GM11168 (cell line): ENCODE data around the gene WASHC4.
"Not testable (repeated sequence)": the region's sequence is repeated elsewhere in the genome, so short reads cannot be mapped to it uniquely, and the experiment has no call there.

Experiments used
- in situ Hi-C: fragments of 300-500 bp; cut with MboI; formaldehyde crosslinking; loops from one replicate; pipeline ENCODE4 v1.12.0; 2022; ENCODE audit warnings: low sequenced_read_pairs; ENCODE audit not compliant: unreplicated experiment

WASHC4 gene

DNA sequence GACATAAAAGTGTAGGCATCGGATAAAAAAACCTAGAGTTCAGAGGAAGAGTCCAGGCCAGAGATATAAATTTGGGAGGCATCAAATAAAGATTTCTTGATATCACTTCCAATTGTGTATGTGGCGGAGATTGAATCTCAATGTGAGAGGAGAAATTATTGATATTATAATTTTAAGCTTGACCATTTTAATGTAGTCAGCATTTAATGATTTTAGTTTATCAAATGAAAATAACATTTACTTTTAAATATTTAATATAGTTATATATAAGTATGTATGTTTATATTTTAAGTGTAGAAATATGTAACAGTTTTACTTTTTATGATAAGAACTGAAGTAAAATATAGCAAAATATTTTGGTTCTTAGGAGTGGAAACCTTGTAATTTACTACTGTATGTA is 48.7 kb downstream of the WASHC4 start:
- in situ Hi-C loops: no loop called here

DNA sequence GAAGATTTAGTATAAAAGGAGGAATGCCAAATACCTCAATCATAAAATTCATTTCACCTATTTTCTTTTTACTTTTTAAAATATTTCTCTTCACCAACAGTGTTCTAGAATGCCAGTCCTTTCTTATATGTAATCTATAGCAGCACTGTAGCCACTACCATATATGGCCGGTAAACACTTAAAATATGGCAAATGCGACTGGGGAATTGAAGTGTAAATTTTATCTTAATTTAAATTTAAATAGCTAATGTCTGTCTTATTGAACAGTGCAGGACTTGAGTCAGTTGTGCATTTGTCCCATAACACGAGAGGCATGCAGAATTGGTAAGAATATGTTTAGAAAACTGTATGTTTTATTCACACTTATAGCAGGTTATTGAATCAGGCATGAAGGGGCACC is 50.1 kb downstream of the WASHC4 start:
- in situ Hi-C loops: no loop called here

DNA sequence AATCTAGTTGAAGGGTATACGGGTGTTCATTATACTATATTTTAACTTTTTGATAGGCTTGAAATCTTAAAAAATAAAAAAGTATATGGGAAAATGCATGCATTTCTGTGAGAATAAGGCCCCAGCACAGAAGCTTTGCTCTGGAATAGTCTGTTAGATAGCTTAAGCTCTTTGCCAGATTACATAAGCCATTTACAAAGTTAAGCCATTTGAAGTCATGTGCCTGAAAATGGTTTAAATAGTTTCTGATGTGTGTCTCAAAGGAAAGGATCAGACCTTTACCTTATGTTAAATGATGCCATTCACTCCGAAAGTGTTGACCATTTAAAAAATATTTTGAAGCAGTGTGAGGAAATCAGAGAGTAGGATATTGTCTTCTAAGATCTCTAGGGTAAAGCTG is 51.3 kb downstream of the WASHC4 start:
- in situ Hi-C loops: no loop called here

DNA sequence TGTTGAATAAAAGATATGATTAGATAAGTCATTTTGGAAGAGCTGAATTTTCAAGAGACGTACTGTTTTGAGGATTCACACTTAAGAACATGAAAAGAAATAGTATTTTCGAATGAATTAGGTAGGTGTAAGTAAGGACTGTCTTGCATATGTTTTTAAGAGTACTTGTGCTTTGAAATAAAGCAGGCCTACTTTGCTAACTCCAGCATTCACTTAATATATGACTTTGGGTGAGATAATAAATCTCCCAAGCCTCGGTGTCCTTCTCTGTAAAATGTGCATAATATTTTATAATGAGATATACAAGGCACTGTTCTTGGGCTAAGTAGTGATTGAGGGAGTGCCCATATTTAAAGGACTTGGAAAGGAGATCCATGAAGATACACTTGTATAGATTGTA is 54.6 kb downstream of the WASHC4 start:
- in situ Hi-C loops: no loop called here

DNA sequence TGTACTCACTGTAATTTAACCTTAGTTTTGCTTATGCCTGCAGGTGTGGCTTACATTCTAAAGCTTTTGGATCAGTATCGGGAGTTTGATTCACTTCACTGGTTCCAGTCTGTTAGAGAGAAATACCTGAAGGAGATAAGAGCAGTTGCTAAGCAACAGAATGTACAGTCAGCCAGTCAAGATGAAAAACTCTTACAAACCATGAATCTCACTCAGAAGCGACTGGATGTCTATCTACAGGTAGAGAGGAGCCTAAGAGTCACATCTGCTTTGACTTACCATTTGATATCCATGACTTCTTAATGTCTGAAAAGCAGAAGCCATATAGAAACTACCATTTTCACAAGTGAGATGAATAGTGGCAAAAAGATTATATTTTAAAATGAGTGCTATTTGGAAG is 56.5 kb downstream of the WASHC4 start:
- in situ Hi-C loops: no loop called here

DNA sequence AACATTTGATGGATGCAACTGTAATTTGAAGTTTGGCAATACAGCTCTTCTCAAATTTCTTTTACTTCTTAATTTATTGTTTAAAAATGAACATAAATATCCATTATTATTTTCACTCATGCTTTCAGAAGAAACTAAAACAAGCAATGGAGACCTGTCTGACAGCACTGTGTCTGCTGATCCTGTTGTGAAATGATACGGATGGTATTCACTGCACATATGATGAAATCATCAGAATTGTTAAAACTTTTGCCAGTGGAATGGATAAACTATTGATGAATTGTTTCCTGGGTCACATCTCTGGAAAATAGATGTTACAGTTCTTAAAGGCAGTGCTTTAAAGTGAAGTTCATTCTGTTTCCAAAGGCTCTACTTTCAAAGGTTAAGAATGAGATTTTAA is 59.2 kb downstream of the WASHC4 start:
- in situ Hi-C loops: no loop called here

DNA sequence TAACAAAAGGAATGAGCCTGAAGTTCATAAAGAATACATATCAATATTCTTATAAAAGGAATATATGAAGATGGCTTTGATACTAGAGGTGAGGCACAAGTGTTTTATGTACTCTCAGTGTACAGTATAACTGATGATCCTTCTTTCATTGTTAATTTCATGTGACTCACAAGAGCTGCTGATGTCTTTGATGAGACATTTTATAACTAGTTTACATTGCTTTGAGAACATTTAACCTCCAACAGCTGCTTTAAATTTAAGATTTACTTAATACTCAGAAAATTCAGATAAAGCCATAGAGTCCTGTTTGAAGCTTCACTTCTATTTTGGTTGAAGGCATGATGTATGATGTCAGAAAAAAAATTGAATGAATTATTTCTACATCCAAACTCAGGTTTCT is 59.8 kb downstream of the WASHC4 start:
- in situ Hi-C loops: no loop called here

DNA sequence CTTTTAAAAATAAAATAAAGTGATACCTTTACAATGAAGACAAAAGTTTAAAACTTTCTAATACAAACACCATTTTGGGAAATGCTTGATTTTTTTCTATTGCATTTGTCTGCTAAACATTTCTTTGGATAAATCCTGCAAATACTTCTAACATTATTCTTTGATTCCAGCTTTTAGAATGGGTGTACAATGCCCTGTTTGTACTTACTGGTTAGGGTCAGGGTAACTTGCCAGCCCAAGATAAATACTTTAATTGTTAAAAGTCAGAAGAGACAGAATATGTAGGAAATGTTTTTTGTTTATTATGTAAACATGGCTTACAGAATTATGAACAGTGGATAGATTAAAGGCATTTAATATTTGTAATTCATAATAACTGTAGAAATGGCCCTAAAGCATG is 60.5 kb downstream of the WASHC4 start:
- in situ Hi-C loops: no loop called here

DNA sequence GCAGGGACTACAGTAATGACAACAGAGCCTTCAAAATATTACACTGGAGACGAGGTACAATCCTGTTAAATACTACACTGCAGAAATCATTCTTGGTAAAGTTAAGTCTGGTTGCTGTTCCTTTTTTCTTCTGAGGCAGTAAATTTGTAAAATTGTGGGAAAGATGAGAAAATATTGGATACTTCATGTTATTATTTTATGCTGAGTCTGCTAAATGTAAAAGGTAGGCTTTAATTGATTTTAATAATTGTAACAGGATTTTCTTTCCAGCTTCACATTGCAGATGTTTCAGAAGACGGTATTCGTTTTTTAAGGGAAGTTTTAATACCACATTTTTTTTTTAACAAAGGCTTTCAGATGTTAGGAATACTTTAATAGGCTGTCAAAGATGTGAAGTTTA is 62.6 kb downstream of the WASHC4 start:
- in situ Hi-C loops: loop anchor here (5.0 kb wide), 1 partner anchor 53 kb away; no protein-coding TSS in a partner anchor

DNA sequence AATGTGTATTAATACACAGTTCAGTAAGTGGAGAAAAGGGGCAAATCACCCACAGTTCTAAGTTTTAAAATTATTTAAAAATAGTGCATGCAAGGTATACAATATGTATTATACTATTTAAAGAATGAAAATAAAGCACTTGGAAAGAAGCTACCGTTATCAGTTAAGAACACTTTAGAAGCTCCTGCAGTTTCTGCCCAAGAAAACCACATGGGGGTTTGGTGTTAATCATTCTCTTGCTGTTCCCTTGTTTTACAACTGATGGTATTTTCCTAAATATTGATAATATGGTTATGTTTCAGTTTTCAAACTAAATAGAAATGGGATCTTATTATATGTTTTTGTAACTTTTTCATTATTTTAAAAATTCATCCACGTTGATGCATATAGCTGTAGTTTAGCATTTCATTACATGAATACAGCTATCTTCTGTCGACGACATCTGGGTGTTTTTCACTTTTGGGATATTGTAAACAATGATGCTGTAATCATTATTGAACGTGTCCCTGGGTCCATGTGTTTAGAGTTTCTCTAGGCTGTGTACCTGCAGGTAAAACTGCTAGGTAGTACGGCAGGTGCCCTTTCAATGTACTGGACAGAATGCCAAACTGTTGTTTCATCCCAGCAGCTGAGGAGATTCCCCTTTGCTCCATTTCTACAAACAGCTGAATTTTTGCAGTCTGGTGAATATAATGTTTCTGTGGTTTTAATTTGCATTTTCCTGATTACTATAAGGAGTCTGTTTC is 64.3 kb downstream of the WASHC4 start:
- in situ Hi-C loops: loop anchor here (5.0 kb wide), 1 partner anchor 55 kb away; no protein-coding TSS in a partner anchor

DNA sequence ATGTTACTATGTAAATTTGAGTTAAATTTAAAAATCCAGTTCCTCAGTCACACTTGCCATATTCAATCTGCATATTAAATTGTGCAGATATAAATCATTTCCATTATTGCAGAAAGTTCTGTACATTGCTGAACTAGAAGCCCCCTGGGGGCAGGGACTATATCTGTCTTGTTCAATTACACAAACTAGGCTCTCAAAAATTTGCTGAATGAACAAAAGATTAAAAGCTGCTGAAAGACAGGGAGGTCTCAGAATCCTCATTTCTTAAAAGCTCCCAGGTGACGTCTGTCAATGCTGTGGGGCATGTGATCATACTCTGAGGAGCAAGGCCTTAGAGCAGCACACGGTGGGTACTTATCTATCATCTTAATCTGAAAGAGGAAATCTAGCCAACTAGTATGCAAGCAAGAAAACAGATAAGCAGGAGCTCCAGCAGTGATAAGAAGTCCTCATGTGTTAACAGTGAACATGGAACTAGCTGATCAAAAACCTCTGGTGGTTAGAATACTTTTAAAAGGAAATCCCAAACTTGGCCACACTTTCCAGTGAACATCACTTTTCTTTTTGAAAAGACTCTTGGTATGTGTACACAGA is 68.0 kb downstream of the WASHC4 start:
- in situ Hi-C loops: no loop called here

DNA sequence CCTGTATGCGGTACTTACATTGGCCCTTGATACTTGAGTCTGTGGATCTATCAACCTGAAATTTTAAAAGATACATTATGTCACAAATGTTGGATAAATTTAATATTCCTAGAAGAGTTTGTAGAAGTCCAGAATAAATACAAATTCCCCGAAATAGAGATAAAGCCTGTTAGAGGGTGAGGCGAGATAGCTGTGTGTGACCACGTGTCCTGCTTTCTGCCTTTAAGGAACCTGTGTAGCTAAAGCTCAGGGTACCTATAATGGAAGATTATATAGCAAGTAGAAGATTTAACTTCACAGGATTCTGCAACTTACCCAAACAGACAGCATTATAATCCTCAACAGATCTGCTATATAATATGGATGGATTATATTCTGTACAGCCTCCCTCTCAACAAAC is 69.7 kb downstream of the WASHC4 start:
- in situ Hi-C loops: no loop called here

DNA sequence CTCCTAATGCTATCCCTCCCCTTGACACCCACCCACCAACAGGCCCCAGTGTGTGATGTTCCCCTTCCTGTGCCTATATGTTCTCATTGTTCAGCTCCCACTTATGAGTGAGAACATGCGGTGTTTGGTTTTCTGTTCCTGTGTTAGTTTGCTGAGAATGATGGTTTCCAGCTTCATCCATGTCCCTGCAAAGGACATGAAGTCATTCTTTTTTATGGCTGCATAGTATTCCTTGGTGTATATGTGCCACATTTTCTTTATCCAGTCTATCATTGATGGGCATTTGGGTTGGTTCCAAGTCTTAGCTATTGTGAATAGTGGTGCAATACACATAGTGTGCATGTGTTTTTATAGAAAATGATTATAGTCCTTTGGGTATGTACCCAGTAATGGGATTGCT is 71.6 kb downstream of the WASHC4 start:
- in situ Hi-C loops: not testable (repeated sequence)

DNA sequence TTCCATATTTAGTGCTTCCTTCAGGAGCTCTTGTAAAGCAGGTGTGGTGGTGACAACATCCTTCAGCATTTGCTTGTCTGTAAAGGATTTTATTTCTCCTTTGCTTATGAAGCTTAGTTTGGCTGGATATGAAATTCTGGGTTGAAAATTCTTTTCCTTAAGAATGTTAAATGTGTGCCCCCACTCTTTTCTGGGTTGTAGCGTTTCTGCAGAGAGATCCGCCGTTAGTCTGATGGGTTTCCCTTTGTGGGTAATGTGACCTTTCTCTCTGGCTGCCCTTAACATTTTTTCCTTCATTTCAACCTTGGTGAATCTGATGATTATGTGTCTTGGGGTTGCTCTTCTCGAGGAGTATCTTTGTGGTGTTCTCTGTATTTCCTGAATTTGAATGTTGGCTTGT is 75.9 kb downstream of the WASHC4 start:
- in situ Hi-C loops: not testable (repeated sequence)

DNA sequence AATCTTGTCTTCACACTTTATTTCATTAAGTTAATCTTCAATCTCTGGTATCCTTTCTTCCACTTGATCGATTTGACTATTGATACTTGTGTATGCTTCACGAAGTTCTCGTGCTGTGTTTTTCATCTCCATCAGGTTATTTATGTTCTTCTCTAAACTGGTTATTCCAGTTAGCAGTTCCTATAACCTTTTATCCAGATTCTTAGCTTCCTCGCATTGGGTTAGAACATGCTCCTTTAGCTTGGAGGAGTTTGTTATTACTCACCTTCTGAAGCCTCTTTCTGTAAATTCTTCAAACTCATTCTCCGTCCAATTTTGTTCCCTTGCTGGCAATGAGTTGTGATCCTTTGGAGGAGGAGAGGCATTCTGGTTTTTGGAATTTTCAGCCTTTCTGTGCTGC is 76.4 kb downstream of the WASHC4 start:
- in situ Hi-C loops: not testable (repeated sequence)

DNA sequence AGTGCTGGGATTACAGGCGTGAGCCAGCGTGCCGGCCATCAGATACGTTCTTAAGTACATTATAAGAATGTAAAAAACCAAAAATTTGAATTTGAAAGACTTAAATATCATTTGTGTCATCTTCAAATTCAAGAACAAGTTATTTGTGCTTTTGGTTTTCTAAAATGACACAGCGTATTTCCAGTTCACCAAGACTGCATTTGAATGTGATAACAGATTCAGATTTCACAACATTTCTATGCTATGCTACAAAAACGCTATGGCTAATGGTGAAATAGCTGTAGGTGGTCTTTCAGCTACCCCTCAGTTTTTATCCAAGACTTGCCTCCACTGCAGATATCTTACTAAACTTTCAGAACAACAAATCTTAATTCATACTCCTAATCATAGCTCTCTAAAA is 81.8 kb downstream of the WASHC4 start:
- in situ Hi-C loops: no loop called here

DNA sequence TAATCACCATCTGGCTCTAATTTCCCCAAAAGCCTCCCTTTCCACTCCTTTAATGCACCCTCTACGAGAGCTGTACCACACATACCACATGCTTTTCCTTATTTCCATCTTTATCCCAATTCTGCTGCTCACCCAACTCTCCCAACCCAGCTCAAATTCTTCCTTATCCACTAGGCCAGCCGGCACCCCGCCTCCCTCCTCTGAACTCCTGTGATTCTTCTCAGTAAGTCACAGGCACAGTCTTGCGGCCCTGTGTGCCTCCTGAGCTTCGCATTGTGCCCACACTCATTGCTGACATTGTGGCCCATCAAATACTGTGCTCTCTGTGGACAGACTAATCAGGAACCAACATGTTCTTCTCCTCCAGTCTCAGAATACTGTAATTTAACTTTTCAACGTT is 83.0 kb downstream of the WASHC4 start:
- in situ Hi-C loops: no loop called here

DNA sequence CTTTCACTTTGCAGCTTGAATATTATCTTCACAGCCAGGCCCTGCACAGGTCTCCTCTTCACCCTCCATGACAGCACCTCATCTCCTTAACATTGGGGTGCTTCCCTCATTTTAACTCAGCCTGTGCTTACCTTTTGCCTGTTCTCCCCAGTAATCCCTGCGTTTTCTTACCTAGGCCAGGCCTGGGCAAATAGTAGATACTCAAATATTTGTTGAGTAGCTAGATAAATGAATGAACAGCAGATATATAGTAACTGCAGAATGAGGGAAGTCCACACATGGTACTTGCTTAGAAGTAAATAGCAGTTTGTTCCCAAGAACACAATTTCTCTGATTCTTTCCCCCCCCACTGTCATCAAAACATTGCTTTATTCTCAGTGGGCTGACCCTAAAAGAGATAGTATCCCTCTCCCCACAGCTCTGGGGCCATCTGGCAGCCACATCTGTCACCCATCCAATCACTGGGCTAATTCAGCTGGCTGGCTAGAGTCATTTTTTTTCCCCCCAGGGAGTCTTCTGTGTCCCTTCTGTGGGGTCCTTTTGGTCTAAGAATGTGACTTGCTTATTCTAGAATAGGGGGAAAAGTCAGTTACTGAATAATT is 85.2 kb downstream of the WASHC4 start:
- in situ Hi-C loops: no loop called here

DNA sequence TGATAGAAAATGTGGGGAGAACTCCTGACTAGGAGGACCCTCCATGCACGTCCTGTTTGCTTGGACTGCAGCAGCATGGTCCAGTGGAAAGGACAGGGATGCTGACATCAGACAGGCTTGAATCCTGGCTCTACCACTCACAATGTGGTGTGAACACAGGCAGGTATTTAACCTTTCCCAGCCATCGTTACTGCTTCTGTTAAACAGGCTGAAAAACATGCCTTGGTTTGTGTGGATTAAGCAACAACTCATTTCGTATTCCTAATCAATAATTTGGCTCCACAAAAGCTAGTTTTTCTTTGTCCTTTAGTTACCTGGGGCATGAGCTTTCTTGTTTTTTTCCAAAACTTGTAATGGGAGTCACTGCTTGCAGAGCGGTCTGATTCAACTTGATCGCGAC is 87.4 kb downstream of the WASHC4 start:
- in situ Hi-C loops: no loop called here

DNA sequence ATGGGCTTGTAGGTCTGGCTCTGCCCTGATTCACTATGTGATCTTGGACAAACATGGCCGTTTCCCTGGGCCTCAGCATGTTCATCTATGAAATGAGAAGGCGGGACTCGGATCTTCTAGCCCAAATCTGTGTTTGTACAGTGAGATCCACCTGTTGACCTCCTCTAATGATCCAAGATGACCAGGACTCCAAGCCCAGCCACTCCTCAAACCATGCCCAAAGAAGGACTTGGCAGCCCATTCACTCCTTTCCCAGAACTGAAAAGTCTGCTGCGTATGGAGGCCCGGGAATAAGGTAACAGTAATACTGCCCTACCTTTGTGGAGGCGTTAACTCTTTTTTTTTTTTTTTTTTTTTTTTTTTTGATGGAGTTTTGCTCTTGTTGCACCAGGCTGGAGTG is 88.6 kb downstream of the WASHC4 start:
- in situ Hi-C loops: no loop called here

DNA sequence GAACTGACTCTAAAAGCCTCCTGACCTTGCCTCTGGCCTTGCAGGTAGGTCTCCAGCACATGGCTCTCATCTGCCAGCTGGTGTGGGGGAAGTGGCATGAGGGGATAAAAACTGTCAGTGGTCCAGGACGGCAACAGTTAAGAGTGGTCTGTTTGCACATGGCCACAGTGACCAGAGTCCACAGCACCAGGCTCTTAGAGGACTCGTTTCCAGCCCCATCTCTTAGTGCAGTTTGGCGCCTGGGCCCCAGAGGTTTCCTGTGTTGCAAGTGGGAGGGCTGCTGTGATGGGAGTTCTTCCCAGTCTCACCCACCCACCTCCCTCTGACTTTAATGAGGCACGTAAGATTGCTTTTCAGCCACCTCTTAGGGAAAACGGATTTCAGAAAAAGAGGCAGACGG is 91.4 kb downstream of the WASHC4 start:
- in situ Hi-C loops: no loop called here

DNA sequence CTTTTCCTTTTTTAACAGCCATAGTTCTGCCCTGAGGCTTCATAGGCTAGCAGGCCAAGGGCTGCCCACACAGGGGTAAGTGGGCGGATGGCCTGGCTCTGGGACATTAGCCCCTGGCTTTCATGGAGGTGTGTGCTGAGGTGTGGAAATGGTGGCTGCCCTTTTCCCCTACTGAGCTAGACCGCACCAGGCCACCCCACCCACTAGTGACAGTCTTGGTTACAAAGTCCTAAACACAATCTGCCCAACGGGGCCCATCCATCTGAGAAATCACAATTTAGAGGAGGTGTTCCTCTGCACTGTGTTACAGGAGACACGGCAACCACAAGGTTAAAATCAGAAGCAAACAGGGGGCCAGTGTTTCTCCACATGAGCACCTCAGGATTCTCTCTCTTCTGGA is 92.9 kb downstream of the WASHC4 start:
- in situ Hi-C loops: no loop called here
